Stomach (tissue), 9 donors: ENCODE data around the gene ARPC1B. TPM values are rescaled to one million over a fixed set of nuclear protein-coding genes. Genes with fewer than 3 reads are reported as not detected.
"Not testable (repeated sequence)": the region's sequence is repeated elsewhere in the genome, so short reads cannot be mapped to it uniquely, and the experiment has no call there.

Source experiments
- DNase-seq, 2 donors: peaks; one replicate each; pipeline versions ENCODE4 v3.0.0 to v3.0.0-alpha.2; 2013 to 2019
- H3K27ac ChIP-seq, 5 donors: fragments of 200-600 bp in 4 of 5; sonication (generic) in 4 of 5; one replicate each; pipeline ENCODE4 v1.5.1; 2013 to 2019; ENCODE audit warnings: mild to moderate bottlenecking in 1 of 5, moderate library complexity in 1 of 5
- H3K27me3 ChIP-seq, 3 donors: fragments of 200-600 bp; sonication (generic); one replicate each; pipeline ENCODE4 v1.5.1; 2017 to 2019; ENCODE audit warnings: mixed run types in 1 of 3
- H3K36me3 ChIP-seq, 4 donors: fragments of 200-600 bp; sonication (generic); 1 replicate in 3 of 4; 2 replicates in 1 of 4; pipeline ENCODE4 v1.5.1; 2016 to 2019
- H3K4me1 ChIP-seq, 4 donors: fragments of 200-600 bp; sonication (generic); one replicate each; pipeline ENCODE4 v1.5.1; 2016 to 2019
- H3K4me3 ChIP-seq, 4 donors: fragments of 200-600 bp; sonication (generic) in 3 of 4; one replicate each; pipeline ENCODE4 v1.5.1; 2016 to 2019; ENCODE audit warnings: mild to moderate bottlenecking in 1 of 4
- H3K9me3 ChIP-seq, 4 donors: fragments of 200-600 bp; sonication (generic); one replicate each; pipeline ENCODE4 v1.5.1; 2016 to 2019
- EP300 ChIP-seq: sonication (generic); formaldehyde crosslinking; IDR thresholded peaks from one replicate; pipeline ENCODE4 v1.6.1; 2017; ENCODE audit warnings: antibody characterized with exemption
- POLR2A ChIP-seq, 4 donors: fragments of 450-650 bp; IDR thresholded peaks; one replicate each; pipeline ENCODE4 v1.6.1; 2016; ENCODE audit warnings: antibody characterized with exemption in 4 of 4, control low read depth in 2 of 4, mild to moderate bottlenecking in 1 of 4, moderate library complexity in 1 of 4
- POLR2AphosphoS5 ChIP-seq, 3 donors: sonication (generic); formaldehyde crosslinking; IDR thresholded peaks; one replicate each; pipeline ENCODE4 v1.6.1; 2016; ENCODE audit warnings: antibody characterized with exemption in 3 of 3
- WGBS, 5 donors: extraction: QIAGEN DNeasy Blood & Tissue Kit in 3 of 5; methylation state at CpG; one replicate each; pipeline versions ENCODE4 v1.1.5 to v1.1.7; 2013 to 2018; 5-methylcytosine and 5-hydroxymethylcytosine counted together
- intact Hi-C: fragments of 100-400 bp; cut with DNase I; formaldehyde crosslinking; loops from one replicate; pipeline ENCODE4 v1.15.1; 2023; ENCODE audit warnings: low total_unique reads
- polyA plus RNA-seq, 3 donors: library from polyadenylated mRNA; stranded (reverse); fragments of 200-250 nt; gene quantifications; one replicate each; pipeline ENCODE4 v1.2.3, GENCODE V29; 2013
- total RNA-seq, 5 donors: library from RNA; depleted of rRNA; stranded (reverse); fragments of >200 nt; gene quantifications; one replicate each; pipeline versions ENCODE4 v1.1.0 to v1.2.3, GENCODE V29; 2014 to 2016
- TF ChIP-seq, protein P1 (sequence below), 7 experiments: fragments of 450-650 bp in 4 of 7; fragments of 200-600 bp in 3 of 7; sonication (generic) in 3 of 7; IDR thresholded peaks; one replicate each; pipeline ENCODE4 v1.5.1; 2016 to 2019; ENCODE audit warnings: antibody characterized with exemption in 7 of 7, control low read depth in 2 of 7, mild to moderate bottlenecking in 1 of 7
- donor health status: healthy with polysubstance abuse.
- donor health status: Bipolar disorder and iron deficiency.
- donor health status: healthy.

Gene ARPC1B
- total and polyA plus RNA-seq, 8 donors, result 25.1 to 229 (median 110) TPM

- Histone ChIP-seq H3K4me3 (peak overlapping the region in 2 of 4 donors; percentile 5 to 29), H3K4me1 (peaks cover 18 to 47% (median 40%) of the 10 kb centered on the region in 4 donors), H3K27ac (peak overlapping the region; percentile 52 to 89 (median 66)), H3K36me3 (peaks cover 1 to 25% (median 18%) of the 10 kb centered on the region in 4 donors), H3K9me3 (no peaks in the 10 kb centered on the region), H3K27me3 (no peaks in the 10 kb centered on the region)
- WGBS, 5 donors, result 31 to 51% (median 35%) methylated on average over 21 of the region's 21 CpGs
- intact Hi-C loops, result no loop called here
- peak; percentile 51 to 79 for DNase-seq
- TF ChIP-seq POLR2AphosphoS5 (IDR thresholded peaks at IDR 0.05) (peak in 1 of 3 donors; percentile 48), POLR2A (IDR thresholded peaks at IDR 0.05) (no peak), EP300 (no peak)
- TF ChIP-seq, protein P1, sequence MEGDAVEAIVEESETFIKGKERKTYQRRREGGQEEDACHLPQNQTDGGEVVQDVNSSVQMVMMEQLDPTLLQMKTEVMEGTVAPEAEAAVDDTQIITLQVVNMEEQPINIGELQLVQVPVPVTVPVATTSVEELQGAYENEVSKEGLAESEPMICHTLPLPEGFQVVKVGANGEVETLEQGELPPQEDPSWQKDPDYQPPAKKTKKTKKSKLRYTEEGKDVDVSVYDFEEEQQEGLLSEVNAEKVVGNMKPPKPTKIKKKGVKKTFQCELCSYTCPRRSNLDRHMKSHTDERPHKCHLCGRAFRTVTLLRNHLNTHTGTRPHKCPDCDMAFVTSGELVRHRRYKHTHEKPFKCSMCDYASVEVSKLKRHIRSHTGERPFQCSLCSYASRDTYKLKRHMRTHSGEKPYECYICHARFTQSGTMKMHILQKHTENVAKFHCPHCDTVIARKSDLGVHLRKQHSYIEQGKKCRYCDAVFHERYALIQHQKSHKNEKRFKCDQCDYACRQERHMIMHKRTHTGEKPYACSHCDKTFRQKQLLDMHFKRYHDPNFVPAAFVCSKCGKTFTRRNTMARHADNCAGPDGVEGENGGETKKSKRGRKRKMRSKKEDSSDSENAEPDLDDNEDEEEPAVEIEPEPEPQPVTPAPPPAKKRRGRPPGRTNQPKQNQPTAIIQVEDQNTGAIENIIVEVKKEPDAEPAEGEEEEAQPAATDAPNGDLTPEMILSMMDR (IDR thresholded peaks at IDR 0.05), result no peak
These were observed 2.0 kb upstream of the ARPC1B start for GRCh38 chr7:99372275-99373090.

DNA sequence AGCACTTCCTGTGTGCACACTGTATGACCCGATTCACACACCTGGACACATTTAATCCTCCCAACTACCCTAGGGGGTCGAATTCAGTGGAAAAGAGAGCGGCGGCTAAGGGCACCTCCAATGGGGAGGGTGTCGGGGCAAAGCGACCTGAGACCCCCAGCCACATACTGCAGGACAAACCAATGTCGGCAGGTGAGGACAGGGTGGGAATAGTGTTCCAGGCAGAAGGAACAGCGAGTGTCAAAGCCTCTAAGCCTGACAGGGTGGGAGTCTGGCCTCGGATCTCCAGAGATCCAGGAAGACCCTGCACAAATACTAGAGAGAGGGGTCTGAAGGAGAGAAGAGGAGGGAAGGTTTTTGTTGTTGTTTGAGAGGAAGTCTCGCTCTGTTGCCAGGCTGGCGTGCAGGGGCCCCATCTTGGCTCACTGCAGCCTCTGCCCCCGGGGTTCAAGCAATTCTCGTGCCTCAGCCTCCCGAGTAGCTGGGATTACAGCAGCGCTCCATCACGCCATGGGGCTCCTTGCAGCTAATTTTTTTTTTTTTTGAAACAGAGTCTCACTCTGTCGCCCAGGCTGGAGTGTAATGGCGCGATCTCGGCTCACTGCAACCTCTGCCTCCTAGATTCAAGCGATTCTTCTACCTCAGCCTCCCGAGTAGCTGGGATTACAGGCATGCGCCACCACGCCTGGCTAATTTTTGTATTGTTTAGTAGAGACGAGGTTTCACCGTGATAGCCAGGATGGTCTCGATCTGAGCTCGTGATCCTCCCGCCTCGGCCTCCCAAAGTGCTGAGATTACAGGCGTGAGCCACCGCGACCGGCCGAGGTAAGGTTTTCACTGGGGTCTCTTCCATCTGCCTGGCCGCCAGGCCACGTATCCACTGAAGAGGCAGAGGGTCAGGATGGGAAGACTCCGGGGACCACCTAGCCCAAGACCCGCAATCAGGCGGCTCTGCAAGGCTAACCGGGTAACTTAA is 1.2 kb upstream of the ARPC1B start:
- H3K27ac ChIP-seq, result peak overlapping the region; percentile 85 to 97 (median 91)
- WGBS, 5 donors, result 76 to 87% (median 83%) methylated on average over 41 of the region's 41 CpGs
- TF ChIP-seq POLR2AphosphoS5 (IDR thresholded peaks at IDR 0.05) (no peak), POLR2A (IDR thresholded peaks at IDR 0.05) (no peak), EP300 (no peak)
- TF ChIP-seq, protein P1 (IDR thresholded peaks at IDR 0.05), result no peak
- peaks cover 18 to 56% (median 40%) of the 10 kb centered on the region in 4 donors for H3K4me1 ChIP-seq
- no peaks in the 10 kb centered on the region for H3K27me3 ChIP-seq
- intact Hi-C loops, result no loop called here
- H3K9me3 ChIP-seq, result no peaks in the 10 kb centered on the region
- peaks cover 9 to 29% (median 23%) of the 10 kb centered on the region in 4 donors for H3K36me3 ChIP-seq
- no peak for DNase-seq
- peak overlapping the region; percentile 87 to 94 (median 94) for H3K4me3 ChIP-seq

DNA sequence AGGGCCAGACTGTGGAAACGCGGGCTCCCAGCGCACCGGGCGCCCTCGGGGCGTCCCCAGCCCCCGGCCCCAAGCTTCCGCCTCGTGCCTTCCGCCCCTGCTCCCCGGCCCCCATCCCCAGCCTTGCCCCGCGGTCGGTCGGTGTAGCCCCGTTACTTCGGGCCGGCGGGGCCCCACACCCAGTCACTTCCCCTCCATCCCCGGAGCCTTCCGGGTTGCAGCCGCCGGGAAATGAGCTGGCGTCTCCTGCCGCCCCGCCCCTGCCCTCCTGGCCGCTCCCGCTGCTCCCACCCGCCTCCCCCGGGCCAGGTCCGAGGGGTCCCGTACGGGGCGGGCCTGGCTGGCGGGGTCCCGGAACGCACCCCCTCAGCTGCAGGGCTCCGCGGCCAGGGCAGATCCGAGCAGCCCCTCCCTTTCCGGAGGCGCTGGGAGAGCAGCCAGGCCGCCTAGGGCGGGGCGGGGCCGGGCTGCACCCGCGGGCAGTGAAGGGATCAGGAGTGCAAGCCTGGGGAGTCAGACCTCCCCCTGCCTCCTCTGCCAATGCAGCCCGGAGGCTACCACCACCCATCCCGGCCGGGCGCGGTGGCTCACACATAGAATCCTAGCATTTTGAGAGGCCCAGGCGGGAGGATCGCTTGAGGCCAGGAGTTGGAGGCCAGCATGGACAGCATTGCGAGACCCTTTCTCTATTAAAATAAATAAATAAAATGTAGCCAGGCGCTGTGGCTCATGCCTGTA is 709 bp downstream of the ARPC1B start:
- Histone ChIP-seq H3K4me3 (peak overlapping the region; percentile 87 to 94 (median 94)), H3K9me3 (no peaks in the 10 kb centered on the region), H3K27ac (peak overlapping the region; percentile 85 to 97 (median 91)), H3K27me3 (no peaks in the 10 kb centered on the region), H3K4me1 (peaks cover 34 to 75% (median 55%) of the 10 kb centered on the region in 4 donors), H3K36me3 (peaks cover 9 to 19% (median 13%) of the 10 kb centered on the region in 4 donors)
- peak in 2 of 3 donors; percentile 33 to 61 for TF ChIP-seq POLR2AphosphoS5 (IDR thresholded peaks at IDR 0.05)
- TF ChIP-seq POLR2A (IDR thresholded peaks at IDR 0.05), result no peak
- intact Hi-C loops, result no loop called here
- peak; percentile 80 to 89 for DNase-seq
- 3 to 9% (median 3%) methylated on average over 16 to 56 of the region's 58 CpGs for WGBS, 5 donors

DNA sequence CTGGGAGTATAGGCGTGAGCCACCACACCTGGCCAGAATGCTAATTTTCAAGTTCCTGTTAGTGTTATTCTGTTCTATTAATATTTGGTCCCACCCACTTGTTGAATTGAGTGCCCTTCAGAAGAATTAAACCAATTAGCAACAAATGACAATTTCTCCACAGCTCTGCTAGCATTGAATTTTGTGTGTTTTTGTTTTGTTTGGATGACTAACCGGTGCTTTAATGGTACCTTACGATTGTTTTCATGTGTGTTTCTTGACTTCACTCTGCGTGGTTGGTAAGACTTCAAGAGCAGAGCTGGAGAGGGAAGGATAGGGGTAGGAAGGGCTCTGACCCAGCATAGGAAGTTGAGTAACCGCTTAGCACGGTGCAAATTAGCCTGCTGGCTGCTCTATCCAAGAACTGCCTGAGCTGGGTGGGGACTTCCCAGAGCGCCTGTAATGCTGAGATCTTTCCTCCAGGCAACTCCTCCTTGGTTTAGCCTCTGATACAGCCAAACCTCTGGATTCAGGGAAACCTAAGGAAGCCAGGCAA is 4.6 kb downstream of the ARPC1B start:
- Histone ChIP-seq H3K27ac (peak overlapping the region; percentile 58 to 88 (median 86)), H3K4me1 (peaks cover 36 to 76% (median 54%) of the 10 kb centered on the region in 4 donors), H3K9me3 (no peaks in the 10 kb centered on the region), H3K36me3 (peaks cover 9 to 29% (median 16%) of the 10 kb centered on the region in 4 donors), H3K27me3 (no peaks in the 10 kb centered on the region), H3K4me3 (peak overlapping the region in 2 of 4 donors; percentile 25 to 33)
- intact Hi-C loops, result no loop called here
- peak; percentile 46 to 81 for DNase-seq
- TF ChIP-seq EP300 (no peak), POLR2AphosphoS5 (IDR thresholded peaks at IDR 0.05) (peak in 2 of 3 donors; percentile 8 to 32), POLR2A (IDR thresholded peaks at IDR 0.05) (no peak)
- TF ChIP-seq, protein P1 (IDR thresholded peaks at IDR 0.05), result no peak
- 25 to 55% (median 45%) methylated on average over 7 of the region's 7 CpGs for WGBS, 5 donors

GRCh38 chr7:99379693-99380031 is 5.1 kb downstream of the ARPC1B start:
- WGBS, 5 donors, result 46 to 77% (median 64%) methylated on average over 7 of the region's 7 CpGs
- intact Hi-C loops, DNase-seq, H3K9me3 ChIP-seq, H3K27me3 ChIP-seq: not testable (repeated sequence)
- peaks cover 9 to 33% (median 16%) of the 10 kb centered on the region in 4 donors for H3K36me3 ChIP-seq
- peak overlapping the region in 2 of 4 donors; percentile 25 to 33 for H3K4me3 ChIP-seq
- H3K27ac ChIP-seq, result peak overlapping the region; percentile 58 to 88 (median 86)
- H3K4me1 ChIP-seq, result peaks cover 34 to 78% (median 50%) of the 10 kb centered on the region in 4 donors
